HUES48 (cell line): ENCODE results near the gene GOLGA3.
"Not testable (repeated sequence)": the region's sequence is repeated elsewhere in the genome, so short reads cannot be mapped to it uniquely, and the experiment has no call there.

Source experiments
- H3K27ac ChIP-seq: one replicate; pipeline ENCODE4 v1.7.0; 2013; ENCODE audit warnings: low read depth, low read length, inconsistent platforms
- H3K27me3 ChIP-seq: 2 replicates; pipeline ENCODE4 v1.6.1; 2013; ENCODE audit warnings: mild to moderate bottlenecking, low read length; ENCODE audit not compliant: control insufficient read depth, insufficient read depth
- H3K36me3 ChIP-seq: 2 replicates; pipeline ENCODE4 v1.6.1; 2013; ENCODE audit warnings: low read length; ENCODE audit not compliant: control insufficient read depth, insufficient read depth
- H3K4me1 ChIP-seq: 2 replicates; pipeline ENCODE4 v1.6.1; 2013; ENCODE audit warnings: mild to moderate bottlenecking, low read length; ENCODE audit not compliant: control insufficient read depth, insufficient read depth
- H3K4me3 ChIP-seq: 2 replicates; pipeline ENCODE4 v1.5.1; 2013; ENCODE audit warnings: mild to moderate bottlenecking, low read depth, low read length
- H3K9ac ChIP-seq: 2 replicates; pipeline ENCODE4 v1.6.1; 2013; ENCODE audit warnings: mild to moderate bottlenecking, low read depth, low read length, moderate library complexity
- H3K9me3 ChIP-seq: 2 replicates; pipeline ENCODE4 v1.6.1; 2013; ENCODE audit warnings: low read length; ENCODE audit not compliant: control insufficient read depth, insufficient read depth

GOLGA3 gene

GRCh38 chr12:132833341-132833740 is 4.7 kb upstream of the GOLGA3 start:
- no peak overlapping the region for H3K9ac ChIP-seq
- no peaks in the 10 kb centered on the region for H3K4me1 ChIP-seq
- H3K9me3 ChIP-seq, result no peaks in the 10 kb centered on the region
- H3K36me3 ChIP-seq, result peaks cover 17% of the 10 kb centered on the region; the same call in 1 of the 2 replicates
- H3K4me3 ChIP-seq, result no peak overlapping the region
- no peaks in the 10 kb centered on the region for H3K27me3 ChIP-seq
- H3K27ac ChIP-seq, result no peak overlapping the region

GRCh38 chr12:132831771-132832170 is 3.1 kb upstream of the GOLGA3 start:
- Histone ChIP-seq H3K9ac (no peak overlapping the region), H3K4me3 (no peak overlapping the region), H3K9me3 (no peaks in the 10 kb centered on the region), H3K4me1 (no peaks in the 10 kb centered on the region), H3K36me3 (peaks cover 24% of the 10 kb centered on the region), H3K27me3 (no peaks in the 10 kb centered on the region), H3K27ac (no peak overlapping the region)

- H3K27me3 ChIP-seq, result no peaks in the 10 kb centered on the region
- H3K9ac ChIP-seq, result peak overlapping the region; percentile 100
- H3K9me3 ChIP-seq, result no peaks in the 10 kb centered on the region
- peak overlapping the region; percentile 93 for H3K4me3 ChIP-seq
- H3K27ac ChIP-seq, result peak overlapping the region; percentile 96
- H3K4me1 ChIP-seq, result no peaks in the 10 kb centered on the region
- peaks cover 44% of the 10 kb centered on the region for H3K36me3 ChIP-seq
These were observed 636 bp downstream of the GOLGA3 start for GRCh38 chr12:132827763-132828703.

DNA sequence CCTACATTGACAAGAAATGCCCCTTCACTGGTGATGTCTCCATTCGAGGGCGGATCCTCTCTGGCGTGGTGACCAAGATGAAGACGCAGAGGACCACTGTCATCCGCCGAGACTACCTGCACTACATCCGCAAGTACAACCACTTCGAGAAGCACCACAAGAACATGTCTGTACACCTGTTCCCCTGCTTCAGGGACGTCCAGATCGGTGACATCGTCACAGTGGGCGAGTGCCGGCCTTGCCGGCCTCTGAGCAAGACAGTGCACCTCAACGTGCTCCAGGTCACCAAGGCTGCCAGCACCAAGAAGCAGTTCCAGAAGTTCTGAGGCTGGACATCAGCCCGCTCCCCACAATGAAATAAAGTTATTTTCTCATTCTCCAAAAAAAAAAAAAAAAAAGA is 2.8 kb downstream of the GOLGA3 start:
- Histone ChIP-seq H3K36me3 (peaks cover 42% of the 10 kb centered on the region), H3K9ac (no peak overlapping the region), H3K9me3 (no peaks in the 10 kb centered on the region), H3K27ac (no peak overlapping the region), H3K27me3 (no peaks in the 10 kb centered on the region), H3K4me1 (no peaks in the 10 kb centered on the region), H3K4me3 (no peak overlapping the region)

- no peaks in the 10 kb centered on the region for H3K4me1 ChIP-seq
These were observed 3.6 kb downstream of the GOLGA3 start for GRCh38 chr12:132825089-132825488.

DNA sequence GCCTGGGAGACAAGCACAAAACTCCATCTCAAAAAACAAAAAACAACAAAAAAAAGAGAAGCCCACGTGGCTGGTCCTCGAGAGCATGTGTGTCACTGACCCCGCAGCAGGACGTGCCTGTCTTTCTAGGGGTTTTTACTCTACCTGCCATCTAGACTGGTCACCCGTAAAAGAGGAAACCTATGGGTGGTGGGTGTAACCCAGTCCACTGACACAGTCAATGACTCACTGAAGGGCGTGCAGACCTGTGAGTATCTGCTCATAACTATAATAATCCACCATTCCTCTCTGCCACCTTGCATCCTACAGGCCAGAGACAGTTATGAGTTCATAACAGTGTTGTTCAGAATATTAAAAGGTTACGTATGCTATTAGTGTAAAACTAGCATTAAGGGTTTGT is 4.6 kb downstream of the GOLGA3 start:
- Histone ChIP-seq H3K27me3 (no peaks in the 10 kb centered on the region), H3K4me3 (no peak overlapping the region), H3K27ac (no peak overlapping the region), H3K4me1 (no peaks in the 10 kb centered on the region), H3K9ac (no peak overlapping the region), H3K36me3 (peaks cover 57% of the 10 kb centered on the region), H3K9me3 (no peaks in the 10 kb centered on the region)

More at GRCh38 chr12:132825089-132825488, 3.6 kb downstream of the GOLGA3 start:
- H3K27me3 ChIP-seq, result no peaks in the 10 kb centered on the region
- no peak overlapping the region for H3K4me3 ChIP-seq
- peaks cover 48% of the 10 kb centered on the region for H3K36me3 ChIP-seq
- H3K9ac ChIP-seq, result no peak overlapping the region
- H3K27ac ChIP-seq, result no peak overlapping the region
- H3K9me3 ChIP-seq, result no peaks in the 10 kb centered on the region

GRCh38 chr12:132818562-132818961 is 10.1 kb downstream of the GOLGA3 start:
- Histone ChIP-seq H3K27ac (no peak overlapping the region), H3K9ac (no peak overlapping the region), H3K9me3 (no peaks in the 10 kb centered on the region), H3K36me3 (peaks cover 68% of the 10 kb centered on the region), H3K27me3 (no peaks in the 10 kb centered on the region), H3K4me3 (no peak overlapping the region), H3K4me1 (no peaks in the 10 kb centered on the region)

- Histone ChIP-seq H3K9ac (no peak overlapping the region), H3K27me3 (no peaks in the 10 kb centered on the region), H3K4me3 (no peak overlapping the region), H3K36me3 (peaks cover 66% of the 10 kb centered on the region), H3K4me1 (no peaks in the 10 kb centered on the region), H3K9me3 (no peaks in the 10 kb centered on the region), H3K27ac (no peak overlapping the region)
These were observed 14.4 kb downstream of the GOLGA3 start for GRCh38 chr12:132814232-132814631.

- Histone ChIP-seq H3K9me3 (no peaks in the 10 kb centered on the region), H3K27me3 (no peaks in the 10 kb centered on the region), H3K4me3 (no peak overlapping the region), H3K9ac (no peak overlapping the region), H3K36me3 (peaks cover 62% of the 10 kb centered on the region), H3K4me1 (no peaks in the 10 kb centered on the region), H3K27ac (no peak overlapping the region)
These were observed 15.2 kb downstream of the GOLGA3 start for GRCh38 chr12:132813443-132813842.

GRCh38 chr12:132812631-132813305 is 15.9 kb downstream of the GOLGA3 start:
- Histone ChIP-seq H3K9me3 (no peaks in the 10 kb centered on the region), H3K27ac (no peak overlapping the region), H3K4me1 (no peaks in the 10 kb centered on the region), H3K4me3 (no peak overlapping the region), H3K36me3 (peaks cover 62% of the 10 kb centered on the region), H3K9ac (no peak overlapping the region), H3K27me3 (no peaks in the 10 kb centered on the region)

DNA sequence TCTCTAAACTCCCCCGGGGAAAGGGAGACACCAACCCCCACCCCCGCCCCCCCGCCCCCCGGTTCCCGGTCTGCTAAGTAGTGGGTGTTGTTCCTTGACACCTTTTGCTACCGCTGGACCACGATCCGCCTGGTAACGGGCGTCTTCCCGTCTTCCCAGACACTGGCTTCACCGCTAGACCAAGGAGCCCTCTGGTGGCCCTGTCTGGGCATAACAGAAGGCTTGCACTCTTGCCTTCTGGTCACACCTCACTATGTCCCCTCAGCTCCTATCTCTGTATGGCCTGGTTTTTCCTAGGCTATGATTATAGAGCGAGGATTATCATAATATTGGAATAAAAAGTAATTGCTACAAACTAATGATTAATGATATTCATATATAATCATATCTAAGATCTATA is 19.3 kb downstream of the GOLGA3 start:
- H3K4me1 ChIP-seq, H3K27me3 ChIP-seq, H3K4me3 ChIP-seq, H3K27ac ChIP-seq, H3K9ac ChIP-seq, H3K9me3 ChIP-seq: not testable (repeated sequence)
- H3K36me3 ChIP-seq, result peaks cover 62% of the 10 kb centered on the region
